ENCODE data around the gene CALD1.

DNA sequence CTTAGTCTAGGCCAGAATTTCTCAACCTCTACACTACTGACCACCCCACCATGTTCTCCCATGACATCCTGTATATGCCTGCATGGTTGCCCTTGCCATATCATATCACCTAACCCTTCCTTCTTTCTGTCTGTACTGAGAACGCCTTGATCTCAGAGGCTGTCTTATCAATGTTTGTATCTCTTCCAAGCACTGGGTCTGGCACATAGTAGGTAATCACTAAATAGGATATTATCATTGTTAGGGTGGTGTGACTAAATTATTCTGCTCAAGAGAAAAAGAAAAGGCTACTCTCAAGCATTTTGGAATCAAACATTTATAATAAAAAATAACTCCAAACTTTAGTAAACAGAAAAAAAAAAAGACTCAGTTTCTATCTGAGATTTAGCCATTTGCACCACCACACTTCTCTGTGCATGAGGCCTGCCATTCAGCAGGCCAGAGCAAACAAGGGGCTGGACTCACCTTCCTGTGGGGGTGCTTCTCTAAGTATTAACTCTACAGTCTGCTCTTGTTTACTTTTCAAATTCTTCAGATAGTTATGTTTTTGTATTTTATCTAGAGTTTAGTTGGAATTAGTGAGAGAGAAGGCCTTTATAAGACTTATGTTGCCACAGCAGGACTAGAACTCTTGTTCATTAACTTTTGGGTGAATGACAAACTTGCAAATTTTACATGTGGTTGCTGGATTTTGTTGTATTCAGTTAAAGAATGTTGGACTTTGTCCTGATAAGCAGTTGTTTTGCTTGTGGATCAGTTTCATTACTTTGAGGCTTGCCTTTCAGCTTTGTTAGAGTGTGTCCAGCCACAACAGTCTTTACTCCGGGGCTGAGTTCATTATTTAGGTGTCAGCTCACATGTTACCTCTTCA is 212.3 kb downstream of the CALD1 start:
- TF ChIP-seq, protein P1, sequence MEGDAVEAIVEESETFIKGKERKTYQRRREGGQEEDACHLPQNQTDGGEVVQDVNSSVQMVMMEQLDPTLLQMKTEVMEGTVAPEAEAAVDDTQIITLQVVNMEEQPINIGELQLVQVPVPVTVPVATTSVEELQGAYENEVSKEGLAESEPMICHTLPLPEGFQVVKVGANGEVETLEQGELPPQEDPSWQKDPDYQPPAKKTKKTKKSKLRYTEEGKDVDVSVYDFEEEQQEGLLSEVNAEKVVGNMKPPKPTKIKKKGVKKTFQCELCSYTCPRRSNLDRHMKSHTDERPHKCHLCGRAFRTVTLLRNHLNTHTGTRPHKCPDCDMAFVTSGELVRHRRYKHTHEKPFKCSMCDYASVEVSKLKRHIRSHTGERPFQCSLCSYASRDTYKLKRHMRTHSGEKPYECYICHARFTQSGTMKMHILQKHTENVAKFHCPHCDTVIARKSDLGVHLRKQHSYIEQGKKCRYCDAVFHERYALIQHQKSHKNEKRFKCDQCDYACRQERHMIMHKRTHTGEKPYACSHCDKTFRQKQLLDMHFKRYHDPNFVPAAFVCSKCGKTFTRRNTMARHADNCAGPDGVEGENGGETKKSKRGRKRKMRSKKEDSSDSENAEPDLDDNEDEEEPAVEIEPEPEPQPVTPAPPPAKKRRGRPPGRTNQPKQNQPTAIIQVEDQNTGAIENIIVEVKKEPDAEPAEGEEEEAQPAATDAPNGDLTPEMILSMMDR (IDR thresholded peaks at IDR 0.05; ENCODE audit: borderline replicate concordance, extremely low read depth, low read length, poor library complexity, severe bottlenecking) = no peak
- TF ChIP-seq EZH2 (IDR thresholded peaks at IDR 0.05; ENCODE audit: borderline replicate concordance, low read depth, low read length, severe bottlenecking) = no peak

All from DND-41 (cell line).